GM12878 (cell line): ENCODE measurements around the gene GNG13.

Source experiments
- ASH2L ChIP-seq: fragments of 300-600, 200-600 bp; sonication (generic); IDR thresholded peaks from 2 replicates; pipeline ENCODE4 v1.6.1; 2017; ENCODE audit warnings: low read depth, mild to moderate bottlenecking, borderline replicate concordance
- BCLAF1 ChIP-seq: fragments of 450-650 bp; IDR thresholded peaks from 2 replicates; pipeline ENCODE4 v1.6.1; 2017; ENCODE audit warnings: antibody characterized with exemption, mild to moderate bottlenecking, moderate library complexity
- CEBPB ChIP-seq, 2 experiments: fragments of 150-350 bp in 1 of 2; IDR thresholded peaks; 2 replicates each; pipeline ENCODE4 v1.6.1; 2012 to 2014; ENCODE audit warnings: low read depth in 2 of 2, low read length in 2 of 2, borderline replicate concordance in 1 of 2, inconsistent platforms in 1 of 2
- CTCF ChIP-seq, 3 experiments: IDR thresholded peaks in 2 of 3; conservative IDR thresholded peaks in 1 of 3; 2 replicates each; pipeline ENCODE4 v1.5.1; 2011; ENCODE audit warnings: low read depth in 3 of 3, low read length in 3 of 3, mild to moderate bottlenecking in 3 of 3, control low read depth in 2 of 3, moderate library complexity in 2 of 3, inconsistent platforms in 1 of 3, mixed read lengths in 1 of 3; ENCODE audit not compliant: control insufficient read depth in 2 of 3, insufficient read depth in 1 of 3; ENCODE audit errors: extremely low read depth in 1 of 3
- EZH2 ChIP-seq: IDR thresholded peaks from 2 replicates; pipeline ENCODE4 v1.6.1; 2012; ENCODE audit warnings: low read depth, mild to moderate bottlenecking, control low read depth, inconsistent platforms, low read length, borderline replicate concordance; ENCODE audit not compliant: control insufficient read depth
- POLR2AphosphoS5 ChIP-seq: IDR thresholded peaks from 2 replicates; pipeline ENCODE4 v1.6.1; 2011; ENCODE audit warnings: mild to moderate bottlenecking, low read length, inconsistent platforms
- SMC3 ChIP-seq: IDR thresholded peaks from 2 replicates; pipeline ENCODE4 v1.6.1; 2011; ENCODE audit warnings: low read length, improper control_type of control experiment, borderline replicate concordance
- USF2 ChIP-seq: IDR thresholded peaks from 2 replicates; pipeline ENCODE4 v1.6.1; 2011; ENCODE audit warnings: low read depth, low read length, improper control_type of control experiment, borderline replicate concordance
- ZNF384 ChIP-seq: IDR thresholded peaks from 2 replicates; pipeline ENCODE4 v1.6.1; 2012; ENCODE audit warnings: low read depth, mild to moderate bottlenecking, low read length, improper control_type of control experiment, borderline replicate concordance

GRCh38 chr16:838741-839140, 38.2 kb upstream of the GNG13 start:
- no peak for TF ChIP-seq BCLAF1
- TF ChIP-seq EZH2: no peak
- TF ChIP-seq SMC3: no peak
- no peak for TF ChIP-seq POLR2AphosphoS5
- no peak for TF ChIP-seq CEBPB (IDR thresholded peaks at IDR 0.05; ENCODE audit: borderline replicate concordance in 1 of 2, low read depth in 2 of 2, low read length in 2 of 2)
- TF ChIP-seq CTCF (IDR thresholded peaks at IDR 0.05 in 2 of 3, conservative IDR thresholded peaks at IDR 0.05 in 1 of 3; ENCODE audit: control insufficient read depth in 2 of 3, extremely low read depth in 1 of 3, insufficient read depth in 1 of 3, low read depth in 3 of 3, low read length in 3 of 3): no peak
- TF ChIP-seq ZNF384: no peak
- no peak for TF ChIP-seq ASH2L
- no peak for TF ChIP-seq USF2
